GM18867 (cell line): ENCODE measurements around the gene MRPL23.
"Not testable (repeated sequence)": the region's sequence is repeated elsewhere in the genome, so short reads cannot be mapped to it uniquely, and the experiment has no call there.

Experiments used
- ATAC-seq: cut with Tn5 transposase; IDR thresholded peaks from one replicate; pipeline ENCODE4 v1.9.1; 2021; ENCODE audit warnings: mild to moderate bottlenecking, moderate library complexity; ENCODE audit not compliant: unreplicated experiment

The MRPL23 gene

DNA sequence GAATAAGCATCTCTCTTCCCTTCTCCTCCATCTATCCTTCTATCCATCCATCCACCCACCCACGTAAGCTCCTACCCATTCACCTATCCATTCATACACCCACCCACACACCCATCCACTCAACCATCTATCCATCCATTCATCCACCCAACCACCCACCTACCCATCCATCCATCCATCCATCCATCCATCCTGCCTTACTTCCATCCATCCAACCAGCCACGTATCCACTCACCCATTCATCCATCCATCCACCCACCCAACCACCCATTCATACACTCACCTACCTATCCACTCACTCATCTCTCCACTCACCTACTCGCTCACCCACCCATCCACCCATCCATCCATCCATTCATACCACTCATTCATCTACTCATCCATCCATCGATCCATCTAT lies 14.5 kb upstream of the MRPL23 start:
- ATAC-seq: no peak

GRCh38 chr11:1933416-1934334 lies 13.5 kb upstream of the MRPL23 start:
- no peak for ATAC-seq

DNA sequence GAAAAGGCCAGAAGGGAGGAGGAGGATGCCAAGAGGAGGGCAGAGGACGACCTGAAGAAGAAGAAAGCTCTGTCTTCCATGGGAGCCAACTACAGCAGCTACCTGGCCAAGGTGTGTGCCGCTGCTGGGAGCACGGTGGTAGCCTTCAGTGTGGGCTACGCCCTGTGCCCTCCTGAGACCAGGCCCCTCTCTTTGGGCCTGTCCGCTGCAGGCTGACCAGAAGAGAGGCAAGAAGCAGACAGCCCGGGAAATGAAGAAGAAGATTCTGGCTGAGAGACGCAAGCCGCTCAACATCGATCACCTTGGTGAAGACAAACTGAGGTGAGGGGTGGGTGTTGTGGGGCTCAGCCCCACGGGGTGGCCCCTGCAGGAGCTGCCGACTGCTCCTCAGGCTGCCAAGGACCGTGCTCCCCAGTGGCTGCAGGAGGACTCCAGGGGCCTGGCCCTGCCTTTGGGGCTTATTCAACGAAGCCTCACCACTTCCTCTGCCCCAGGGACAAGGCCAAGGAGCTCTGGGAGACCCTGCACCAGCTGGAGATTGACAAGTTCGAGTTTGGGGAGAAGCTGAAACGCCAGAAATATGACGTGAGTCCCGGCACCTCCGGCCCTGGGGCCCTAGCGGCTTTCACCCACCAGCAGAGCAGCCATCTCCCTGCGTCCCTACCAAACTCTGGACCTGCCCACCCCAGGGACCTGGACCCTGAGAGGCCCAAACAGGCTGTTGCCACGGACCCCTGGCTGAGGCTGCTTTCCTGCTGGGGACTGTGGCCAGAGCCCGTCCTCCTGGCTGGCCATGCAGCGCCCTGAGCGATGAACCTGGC lies 12.6 kb upstream of the MRPL23 start:
- no peak for ATAC-seq

DNA sequence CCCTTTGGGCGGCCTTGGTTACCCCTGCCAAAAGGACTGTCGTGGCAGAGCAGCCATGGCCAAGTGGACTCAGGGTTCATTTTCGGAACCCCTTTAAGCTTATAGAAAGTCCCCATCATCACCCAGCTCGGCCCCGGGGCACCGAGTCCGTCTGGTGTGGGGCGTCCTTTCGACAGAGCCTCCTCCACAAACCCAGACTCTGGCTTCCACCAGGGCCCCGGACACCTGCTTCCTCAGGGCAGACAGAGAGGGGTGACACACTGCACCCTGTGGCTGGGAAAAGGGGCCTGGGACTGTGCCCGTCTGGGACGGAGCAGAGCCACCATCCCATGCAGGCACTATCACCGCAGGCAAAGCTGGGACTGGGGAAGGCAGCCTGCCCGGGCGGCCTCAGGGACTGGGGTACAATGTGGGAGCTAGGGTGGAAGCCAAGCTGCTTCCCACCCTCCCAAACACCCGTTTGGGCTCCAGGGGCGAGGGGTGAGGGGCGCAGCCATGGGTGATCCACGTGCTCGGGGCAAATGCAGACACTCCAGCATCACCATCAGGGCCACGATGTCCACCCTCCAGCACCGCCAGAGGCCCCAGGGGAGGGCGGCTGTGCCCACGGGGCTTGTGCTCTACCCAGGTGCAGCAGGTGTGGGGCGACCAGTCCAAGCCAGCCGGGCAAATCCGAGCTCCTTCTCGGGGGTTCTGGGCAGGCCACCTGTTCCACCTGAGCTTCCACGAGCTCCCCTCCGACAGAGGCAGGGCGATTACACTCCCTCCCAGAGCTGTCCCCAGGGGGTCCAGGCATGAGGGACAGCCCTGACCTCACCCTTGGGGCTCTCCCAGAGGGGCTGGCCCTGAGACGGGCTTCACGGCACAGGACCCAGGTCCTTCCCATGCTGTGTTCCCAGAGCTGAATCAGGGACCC lies 11.7 kb upstream of the MRPL23 start:
- ATAC-seq: no peak

DNA sequence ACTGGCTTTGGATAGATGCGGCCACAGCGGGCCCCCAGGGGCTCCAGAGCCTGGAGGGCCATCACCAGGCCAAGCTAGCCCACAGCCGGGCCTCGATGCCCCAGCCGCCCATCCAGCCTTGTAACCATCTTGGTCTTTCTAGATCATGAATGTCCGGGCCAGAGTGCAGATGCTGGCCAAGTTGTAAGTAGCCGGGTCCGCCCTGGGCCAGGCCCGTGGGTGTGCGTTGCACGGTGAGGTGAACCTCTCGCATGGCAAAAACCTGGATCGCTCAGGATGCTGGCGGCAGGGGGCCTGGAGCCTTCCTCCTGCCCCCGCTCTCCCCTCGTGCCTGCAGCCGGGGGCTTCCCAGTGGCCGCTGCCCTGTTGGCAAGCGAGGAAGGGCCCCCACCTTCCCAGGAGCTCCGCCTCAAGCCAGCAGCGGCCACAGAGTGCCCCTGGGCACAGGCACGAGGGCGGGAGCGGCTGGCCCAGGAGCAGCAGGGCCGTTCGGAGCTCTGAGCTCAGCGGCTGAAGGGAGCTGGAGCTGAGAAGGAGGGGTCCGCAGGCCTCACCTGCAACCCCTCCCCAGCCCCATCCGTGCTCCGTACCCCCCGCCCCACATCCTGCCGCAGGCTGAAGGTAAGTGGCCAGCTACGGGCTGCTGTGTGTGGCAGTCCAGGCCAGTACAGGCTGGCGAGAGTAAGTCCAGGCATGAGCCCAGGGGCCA lies 10.9 kb upstream of the MRPL23 start:
- no peak for ATAC-seq

DNA sequence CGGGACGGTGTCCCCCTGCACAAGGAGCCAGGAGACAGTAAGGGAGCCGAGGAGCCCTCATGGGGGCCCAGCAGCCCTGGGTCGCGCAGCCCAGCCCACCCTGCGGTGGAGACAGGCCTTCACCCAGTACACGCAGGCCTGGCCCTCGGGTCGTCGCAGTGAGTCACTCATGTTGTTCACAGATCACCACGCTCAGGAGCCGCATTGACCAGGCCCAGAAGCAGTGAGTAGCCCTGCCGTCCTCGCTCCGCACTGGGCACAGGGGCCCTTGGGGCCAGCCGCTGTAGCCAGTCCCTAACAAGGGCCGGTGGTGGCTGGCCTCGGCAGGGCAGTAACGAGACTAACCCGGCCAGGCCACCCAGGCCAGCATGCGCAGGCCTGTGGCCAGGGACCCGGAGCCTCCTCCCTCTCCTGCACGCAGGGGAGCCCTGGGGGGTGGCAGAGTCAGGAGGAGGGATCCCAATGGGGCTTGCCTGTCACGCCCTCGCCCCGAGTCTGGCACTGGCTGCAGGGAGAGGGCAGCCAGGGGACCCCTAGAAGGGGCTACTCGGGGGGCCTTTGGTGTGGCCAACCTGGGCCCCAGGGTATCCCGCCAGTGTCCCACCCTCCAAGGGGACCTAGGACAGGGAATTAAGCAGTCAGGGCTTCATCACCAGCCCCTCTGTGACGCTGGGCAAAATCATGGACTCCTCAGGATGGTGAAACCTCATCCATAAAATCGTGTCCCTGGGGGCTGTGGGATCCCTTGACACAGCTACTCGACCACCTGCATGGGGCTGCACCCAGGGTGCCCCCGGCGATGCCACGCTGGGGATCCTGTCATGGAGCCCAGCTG lies 10.1 kb upstream of the MRPL23 start:
- ATAC-seq: no peak

DNA sequence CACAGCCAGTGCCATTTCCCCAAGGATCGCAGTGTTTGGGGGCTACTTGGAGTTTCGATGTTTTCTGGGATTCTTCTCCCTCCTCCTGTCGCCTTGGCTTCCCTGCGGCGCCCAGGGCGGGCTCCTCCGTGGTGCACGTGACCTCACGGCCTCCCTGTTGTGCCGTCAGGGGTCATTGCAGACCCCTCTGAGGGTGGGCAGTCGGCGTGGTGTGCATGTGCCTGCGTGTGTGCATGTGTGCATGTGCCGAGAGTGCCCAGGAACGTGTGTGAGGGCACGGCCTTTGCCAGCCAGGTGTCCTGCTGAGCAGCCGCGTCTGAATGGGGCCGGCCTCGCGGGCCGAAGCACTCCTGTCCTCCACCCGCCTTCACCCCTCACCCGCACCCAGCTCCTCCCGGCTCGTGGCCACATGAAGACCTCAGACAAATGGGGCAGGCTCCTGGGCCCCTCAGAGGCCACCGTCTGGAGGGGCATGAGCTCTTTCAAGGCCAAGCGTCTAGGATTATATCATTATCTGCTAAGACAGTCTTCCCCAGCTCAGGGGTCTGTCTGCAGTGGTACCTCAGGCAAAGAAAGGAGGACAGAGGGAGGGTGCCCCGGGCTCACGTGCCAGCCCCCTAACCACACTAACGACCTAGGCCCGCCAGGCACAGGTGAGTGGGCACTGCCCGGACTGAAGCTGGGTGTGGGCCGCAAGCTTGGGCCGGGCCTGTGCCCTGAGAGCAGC lies 9.4 kb upstream of the MRPL23 start:
- ATAC-seq: no peak

- ATAC-seq: no peak
Observed at GRCh38 chr11:1938343-1939005, 8.7 kb upstream of the MRPL23 start.

- ATAC-seq: no peak
Observed at GRCh38 chr11:1939006-1939625, 8.0 kb upstream of the MRPL23 start.

GRCh38 chr11:1939788-1940187 lies 7.3 kb upstream of the MRPL23 start:
- not testable (repeated sequence) for ATAC-seq

GRCh38 chr11:1942558-1943260 lies 4.4 kb upstream of the MRPL23 start:
- ATAC-seq: no peak

DNA sequence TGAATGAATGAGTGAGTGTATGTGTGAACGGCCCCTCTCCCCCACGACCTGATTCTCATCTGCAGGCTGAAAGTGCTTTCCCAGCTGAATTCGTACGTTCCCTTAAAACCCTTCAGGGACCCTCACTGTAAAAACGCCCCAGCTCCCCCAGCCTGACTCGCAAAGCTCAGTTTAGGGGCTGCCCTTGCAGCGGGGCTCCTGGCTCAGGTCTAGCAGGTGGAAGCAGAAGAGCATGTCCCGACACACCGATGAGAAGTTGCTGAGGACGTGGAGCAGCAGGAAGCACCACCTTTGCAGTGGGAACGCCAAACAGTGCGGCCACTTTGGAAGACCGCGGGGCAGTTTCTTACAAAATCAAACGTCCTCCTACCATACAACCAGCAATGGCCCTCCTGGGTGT lies 3.6 kb upstream of the MRPL23 start:
- ATAC-seq: no peak

GRCh38 chr11:1943977-1944376 lies 3.2 kb upstream of the MRPL23 start:
- no peak for ATAC-seq

GRCh38 chr11:1947592-1948237 lies 583 bp downstream of the MRPL23 start:
- no peak for ATAC-seq

DNA sequence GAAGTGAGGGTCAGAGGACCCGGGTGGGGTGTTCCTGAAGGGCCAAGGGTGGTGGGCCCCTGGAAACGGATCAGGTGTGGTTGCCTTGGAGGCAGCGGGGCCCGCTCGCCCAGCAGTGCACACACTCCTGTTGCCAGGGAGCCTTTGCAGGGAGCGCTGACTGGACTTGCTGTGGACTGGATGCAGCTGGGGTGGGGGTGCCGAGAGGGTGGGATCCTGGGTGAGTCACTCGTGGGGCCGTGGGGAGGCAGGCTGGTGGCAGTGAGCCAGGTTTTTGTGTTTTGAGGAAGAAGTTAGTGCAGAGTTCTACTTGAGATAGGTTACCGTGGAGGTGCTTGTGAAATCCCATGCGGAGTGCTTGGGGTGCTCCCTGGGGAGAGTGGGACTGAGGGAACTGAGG lies 1.3 kb downstream of the MRPL23 start:
- ATAC-seq: no peak

DNA sequence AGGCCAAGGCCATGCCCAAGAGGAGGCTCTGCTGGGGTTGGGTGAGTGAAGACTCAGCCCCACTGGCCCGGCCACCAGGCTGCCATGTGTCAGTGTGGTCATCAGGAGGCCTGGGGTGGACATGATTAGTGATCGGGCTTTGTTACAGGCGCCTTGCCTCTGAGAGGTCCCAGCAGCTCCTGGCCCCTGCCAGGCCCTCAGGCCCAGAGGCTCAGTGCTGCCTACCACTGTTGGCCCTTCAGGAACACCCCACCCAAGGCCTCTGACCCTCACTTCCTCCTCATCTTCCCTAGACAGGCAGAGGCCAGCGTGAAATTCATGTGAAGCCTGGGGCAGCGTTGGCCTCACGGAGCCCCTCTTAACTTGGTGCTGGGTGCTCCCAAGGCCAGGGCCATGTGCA lies 2.2 kb downstream of the MRPL23 start:
- no peak for ATAC-seq

GRCh38 chr11:1949922-1950321 lies 2.8 kb downstream of the MRPL23 start:
- ATAC-seq: no peak
